ENCODE measurements around the gene SH3RF3. TPM values are rescaled to one million over a fixed set of nuclear protein-coding genes. Genes with fewer than 3 reads are reported as not detected.

SH3RF3 gene
- total RNA-seq, 1 donor from 2014 or later, result 0.28 TPM

DNA sequence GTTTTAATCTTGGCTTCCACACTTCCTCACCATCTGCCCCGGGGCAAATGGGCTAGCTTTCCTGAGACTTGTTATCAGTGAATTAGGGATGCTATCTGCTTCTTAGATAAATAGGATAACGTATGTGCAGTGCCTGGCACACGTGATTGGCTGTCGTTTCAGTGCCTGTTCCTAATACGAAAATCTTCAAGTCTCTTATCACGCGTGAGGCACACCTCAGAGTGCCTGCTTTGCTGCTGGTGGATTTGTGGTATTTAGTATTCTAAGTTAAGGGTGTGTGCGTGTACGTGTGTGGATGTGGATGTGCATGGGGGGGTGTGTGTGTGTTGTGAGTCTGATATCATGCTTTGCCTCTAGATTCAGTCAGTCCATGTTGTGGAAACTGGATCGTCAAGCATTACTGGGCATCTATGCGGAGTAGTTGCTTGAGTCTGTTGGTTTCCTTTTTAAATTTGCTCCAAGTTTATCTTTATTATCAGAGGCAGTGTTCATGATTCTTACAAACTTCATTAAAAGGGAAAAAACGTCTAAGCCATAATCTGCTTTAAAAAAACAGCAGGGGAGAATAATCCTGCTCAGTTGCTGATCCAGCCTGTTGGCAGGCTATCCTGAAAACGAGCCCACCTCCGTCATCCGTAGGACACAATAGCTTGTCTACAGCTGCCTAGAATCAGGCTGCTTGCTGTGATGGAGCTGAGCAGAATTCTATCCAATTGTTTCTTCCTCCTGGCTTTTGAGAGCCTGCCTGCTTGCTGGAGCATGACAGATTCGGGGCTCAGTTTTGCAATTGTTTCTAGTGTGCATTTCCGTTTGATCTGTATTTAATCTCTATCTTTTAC, 6.6 kb downstream of the SH3RF3 start:
- H3K9me3 ChIP-seq (ENCODE audit: low read depth), result no peaks in the 10 kb centered on the region
- Mint-ChIP-seq H3K27ac (peak overlapping the region; percentile 70), H3K36me3 (no peaks in the 10 kb centered on the region), H3K4me1 (peaks cover 74% of the 10 kb centered on the region), H3K9me3 (no peaks in the 10 kb centered on the region), H3K4me3 (peak overlapping the region; percentile 63), H3K27me3 (ENCODE audit: insufficient read depth, low read depth) (peaks cover 7% of the 10 kb centered on the region)
- H2AFZ ChIP-seq (replicated peaks), result no peak overlapping the region
- H3K4me1 ChIP-seq, result peaks cover 34% of the 10 kb centered on the region
- peaks cover 9% of the 10 kb centered on the region for H3F3A ChIP-seq (ENCODE audit: low read depth)
- DNase-seq (ENCODE audit: low spot score), result peak; percentile 90
- H3K9ac ChIP-seq, result no peak overlapping the region
- peaks cover 50% of the 10 kb centered on the region for H3K27me3 ChIP-seq
- no peaks in the 10 kb centered on the region for H3K36me3 ChIP-seq
- H3K27ac ChIP-seq, result no peak overlapping the region
- peak overlapping the region; percentile 59 for H3K4me2 ChIP-seq
- H3K4me3 ChIP-seq, result no peak overlapping the region
- TF ChIP-seq EZH2phosphoT487 (IDR thresholded peaks at IDR 0.05) (peak; percentile 92), EZH2 (IDR thresholded peaks at IDR 0.05) (no peak)
- TF ChIP-seq, protein P1, sequence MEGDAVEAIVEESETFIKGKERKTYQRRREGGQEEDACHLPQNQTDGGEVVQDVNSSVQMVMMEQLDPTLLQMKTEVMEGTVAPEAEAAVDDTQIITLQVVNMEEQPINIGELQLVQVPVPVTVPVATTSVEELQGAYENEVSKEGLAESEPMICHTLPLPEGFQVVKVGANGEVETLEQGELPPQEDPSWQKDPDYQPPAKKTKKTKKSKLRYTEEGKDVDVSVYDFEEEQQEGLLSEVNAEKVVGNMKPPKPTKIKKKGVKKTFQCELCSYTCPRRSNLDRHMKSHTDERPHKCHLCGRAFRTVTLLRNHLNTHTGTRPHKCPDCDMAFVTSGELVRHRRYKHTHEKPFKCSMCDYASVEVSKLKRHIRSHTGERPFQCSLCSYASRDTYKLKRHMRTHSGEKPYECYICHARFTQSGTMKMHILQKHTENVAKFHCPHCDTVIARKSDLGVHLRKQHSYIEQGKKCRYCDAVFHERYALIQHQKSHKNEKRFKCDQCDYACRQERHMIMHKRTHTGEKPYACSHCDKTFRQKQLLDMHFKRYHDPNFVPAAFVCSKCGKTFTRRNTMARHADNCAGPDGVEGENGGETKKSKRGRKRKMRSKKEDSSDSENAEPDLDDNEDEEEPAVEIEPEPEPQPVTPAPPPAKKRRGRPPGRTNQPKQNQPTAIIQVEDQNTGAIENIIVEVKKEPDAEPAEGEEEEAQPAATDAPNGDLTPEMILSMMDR (IDR thresholded peaks at IDR 0.05), result no peak
- peaks cover 24% of the 10 kb centered on the region for H4K20me1 ChIP-seq (ENCODE audit: low read depth)
- H3K79me2 ChIP-seq (ENCODE audit: low read depth), result no peaks in the 10 kb centered on the region

DNA sequence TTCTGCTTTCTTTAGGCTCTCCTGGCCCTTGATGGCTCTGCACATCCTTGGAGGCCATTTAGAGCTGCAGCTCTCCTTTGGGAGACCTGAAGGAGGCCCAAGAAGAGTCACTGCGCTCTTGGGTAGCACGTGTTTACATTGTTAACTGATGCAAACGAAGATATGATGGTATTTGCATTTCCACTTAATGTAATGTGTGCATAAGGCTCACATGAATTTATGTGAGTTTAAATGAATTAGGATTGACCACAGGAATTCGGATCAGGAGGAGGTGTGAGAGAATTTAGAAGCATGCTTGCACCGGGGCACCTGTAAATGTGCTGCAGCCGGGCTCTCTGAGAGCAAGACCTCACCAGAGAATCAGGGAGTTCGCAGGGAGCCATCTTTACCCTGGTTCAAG, 7.5 kb downstream of the SH3RF3 start:
- H3K4me2 ChIP-seq, result peak overlapping the region; percentile 59
- DNase-seq (ENCODE audit: low spot score), result no peak
- H3K4me1 ChIP-seq, result peaks cover 34% of the 10 kb centered on the region
- H3K36me3 ChIP-seq, result no peaks in the 10 kb centered on the region
- no peak overlapping the region for H3K4me3 ChIP-seq
- H3K79me2 ChIP-seq (ENCODE audit: low read depth), result no peaks in the 10 kb centered on the region
- no peak overlapping the region for H3K9ac ChIP-seq
- Mint-ChIP-seq H3K36me3 (no peaks in the 10 kb centered on the region), H3K9me3 (no peaks in the 10 kb centered on the region), H3K4me3 (peak overlapping the region; percentile 12), H3K27me3 (ENCODE audit: insufficient read depth, low read depth) (peaks cover 5% of the 10 kb centered on the region), H3K4me1 (peaks cover 71% of the 10 kb centered on the region), H3K27ac (peak overlapping the region; percentile 69)
- H3K9me3 ChIP-seq (ENCODE audit: low read depth), result no peaks in the 10 kb centered on the region
- TF ChIP-seq, protein P1 (IDR thresholded peaks at IDR 0.05), result no peak
- TF ChIP-seq EZH2phosphoT487 (IDR thresholded peaks at IDR 0.05), result no peak
- H2AFZ ChIP-seq (replicated peaks), result no peak overlapping the region
- peaks cover 40% of the 10 kb centered on the region for H3K27me3 ChIP-seq
- H3K27ac ChIP-seq, result no peak overlapping the region
- peaks cover 19% of the 10 kb centered on the region for H4K20me1 ChIP-seq (ENCODE audit: low read depth)
- peaks cover 9% of the 10 kb centered on the region for H3F3A ChIP-seq (ENCODE audit: low read depth)

- peak; percentile 56 for DNase-seq (ENCODE audit: low spot score)
- no peak overlapping the region for H3K27ac Mint-ChIP-seq
- H3K79me2 ChIP-seq (ENCODE audit: low read depth), result no peaks in the 10 kb centered on the region
- H3K27me3 Mint-ChIP-seq (ENCODE audit: insufficient read depth, low read depth), result peaks cover 6% of the 10 kb centered on the region
- no peaks in the 10 kb centered on the region for H3K36me3 ChIP-seq
- H3K4me1 Mint-ChIP-seq, result peaks cover 64% of the 10 kb centered on the region
- no peaks in the 10 kb centered on the region for H3K36me3 Mint-ChIP-seq
- no peak overlapping the region for H3K9ac ChIP-seq
- H3K4me2 ChIP-seq, result peak overlapping the region; percentile 19
- peaks cover 29% of the 10 kb centered on the region for H3K27me3 ChIP-seq
- peaks cover 19% of the 10 kb centered on the region for H4K20me1 ChIP-seq (ENCODE audit: low read depth)
- no peak overlapping the region for H3K27ac ChIP-seq
- TF ChIP-seq EZH2 (IDR thresholded peaks at IDR 0.05), result no peak
- TF ChIP-seq, protein P1 (IDR thresholded peaks at IDR 0.05), result no peak
- TF ChIP-seq EZH2phosphoT487 (IDR thresholded peaks at IDR 0.05), result no peak
- H3K9me3 ChIP-seq (ENCODE audit: low read depth), result no peaks in the 10 kb centered on the region
- no peaks in the 10 kb centered on the region for H3K9me3 Mint-ChIP-seq
- no peak overlapping the region for H2AFZ ChIP-seq (replicated peaks)
- H3K4me3 ChIP-seq, result no peak overlapping the region
- peaks cover 9% of the 10 kb centered on the region for H3F3A ChIP-seq (ENCODE audit: low read depth)
- H3K4me1 ChIP-seq, result peaks cover 34% of the 10 kb centered on the region
- H3K4me3 Mint-ChIP-seq, result peak overlapping the region; percentile 63
These were observed 8.6 kb downstream of the SH3RF3 start for GRCh38 chr2:109137616-109138015.
